Measurements from ENCODE around the gene SOBP.

Gene SOBP

DNA sequence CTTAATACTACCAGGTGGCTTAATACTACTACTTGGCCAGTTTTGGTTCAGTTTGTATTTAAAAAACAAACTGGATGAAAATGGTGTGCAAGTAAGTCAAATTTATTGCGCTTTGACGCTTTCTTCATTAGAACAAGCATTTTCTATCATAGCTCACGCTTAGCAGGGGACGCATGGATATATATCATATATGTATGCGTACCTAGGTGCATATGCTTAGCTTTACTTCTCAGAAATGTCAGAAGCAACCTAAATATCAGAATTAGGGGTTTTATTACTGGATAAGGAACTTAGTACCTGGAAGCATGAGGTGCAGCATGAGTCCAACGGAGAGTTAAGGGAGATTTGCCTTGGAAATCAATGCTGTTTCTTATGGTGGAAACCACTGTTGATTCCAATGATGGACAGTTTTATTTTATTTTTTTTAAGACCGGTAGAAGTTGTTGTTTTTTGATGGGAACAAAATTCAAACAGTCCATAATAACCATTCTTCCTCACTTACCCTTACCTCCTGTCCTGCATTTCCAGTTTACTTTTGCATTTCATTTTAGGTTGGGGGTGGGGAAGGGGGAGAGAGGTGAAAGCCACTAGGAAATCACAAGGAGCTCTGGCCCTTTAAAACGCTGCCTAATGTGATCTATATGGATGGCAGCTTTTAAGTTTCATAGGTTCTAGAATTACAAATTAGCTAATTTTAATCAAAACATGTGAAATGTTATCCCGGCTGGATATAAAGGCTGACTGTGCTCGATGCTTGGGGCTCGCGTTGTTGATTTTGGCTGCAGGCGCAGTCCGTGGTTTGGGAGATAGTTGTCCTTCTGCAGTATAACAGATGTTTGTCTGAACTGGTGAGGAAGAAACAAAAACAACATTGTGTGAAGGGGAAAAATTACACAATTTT, 2.1 kb downstream of the SOBP start:
- H3K27me3 Mint-ChIP-seq (ENCODE audit: low read depth): peaks cover 22% of the 10 kb centered on the region
- H3K36me3 Mint-ChIP-seq (ENCODE audit: low read depth): no peaks in the 10 kb centered on the region
- no peak overlapping the region for H3K27ac Mint-ChIP-seq
- peaks cover 16% of the 10 kb centered on the region for H3K4me1 Mint-ChIP-seq
- no peaks in the 10 kb centered on the region for H3K9me3 Mint-ChIP-seq
- H3K4me3 Mint-ChIP-seq: no peak overlapping the region
- TF ChIP-seq, protein P1, sequence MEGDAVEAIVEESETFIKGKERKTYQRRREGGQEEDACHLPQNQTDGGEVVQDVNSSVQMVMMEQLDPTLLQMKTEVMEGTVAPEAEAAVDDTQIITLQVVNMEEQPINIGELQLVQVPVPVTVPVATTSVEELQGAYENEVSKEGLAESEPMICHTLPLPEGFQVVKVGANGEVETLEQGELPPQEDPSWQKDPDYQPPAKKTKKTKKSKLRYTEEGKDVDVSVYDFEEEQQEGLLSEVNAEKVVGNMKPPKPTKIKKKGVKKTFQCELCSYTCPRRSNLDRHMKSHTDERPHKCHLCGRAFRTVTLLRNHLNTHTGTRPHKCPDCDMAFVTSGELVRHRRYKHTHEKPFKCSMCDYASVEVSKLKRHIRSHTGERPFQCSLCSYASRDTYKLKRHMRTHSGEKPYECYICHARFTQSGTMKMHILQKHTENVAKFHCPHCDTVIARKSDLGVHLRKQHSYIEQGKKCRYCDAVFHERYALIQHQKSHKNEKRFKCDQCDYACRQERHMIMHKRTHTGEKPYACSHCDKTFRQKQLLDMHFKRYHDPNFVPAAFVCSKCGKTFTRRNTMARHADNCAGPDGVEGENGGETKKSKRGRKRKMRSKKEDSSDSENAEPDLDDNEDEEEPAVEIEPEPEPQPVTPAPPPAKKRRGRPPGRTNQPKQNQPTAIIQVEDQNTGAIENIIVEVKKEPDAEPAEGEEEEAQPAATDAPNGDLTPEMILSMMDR (IDR thresholded peaks at IDR 0.05; ENCODE audit: unreplicated experiment in 3 of 3): no peak

DNA sequence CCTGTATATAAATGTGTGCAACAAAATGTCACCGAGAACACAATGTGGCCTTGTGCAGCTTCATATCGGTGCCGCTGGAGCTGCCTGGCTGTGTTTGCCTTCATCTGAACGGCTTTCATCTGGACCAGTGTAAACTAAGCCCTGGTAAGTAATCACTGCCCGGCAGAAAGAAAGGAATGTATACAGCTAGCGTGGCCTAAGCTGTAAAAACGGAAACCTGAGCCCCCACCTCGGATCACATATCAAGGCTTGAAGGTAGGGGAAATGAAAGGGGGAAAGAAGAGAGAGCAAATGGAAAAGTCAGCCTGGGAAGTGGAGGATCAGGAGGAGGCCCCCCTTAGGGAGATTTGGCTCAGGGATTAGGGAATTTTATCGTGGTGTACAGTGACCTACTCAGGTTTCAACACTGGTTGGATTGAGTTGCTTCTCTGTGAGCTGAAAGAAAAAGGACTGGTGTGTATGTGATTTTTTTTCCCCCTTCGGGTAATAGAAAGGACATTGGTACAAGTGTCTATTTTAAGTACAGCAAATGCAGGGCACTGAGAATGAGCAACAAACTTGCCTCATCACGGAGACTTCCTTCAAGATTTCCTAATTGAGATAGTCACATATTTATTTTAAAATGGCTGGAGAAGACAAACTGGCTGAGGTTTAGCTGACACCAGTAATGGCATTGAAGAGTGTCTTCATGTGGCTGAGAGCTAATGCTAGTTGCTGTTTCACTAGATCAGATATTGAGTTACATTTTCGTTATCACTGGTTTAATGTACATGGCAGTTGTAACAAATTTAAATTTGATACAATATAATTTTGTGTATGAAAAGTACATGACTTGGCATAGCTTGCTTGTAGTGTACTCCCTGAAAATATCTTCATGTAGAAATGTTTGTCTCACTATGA, 3.5 kb downstream of the SOBP start:
- H3K27me3 Mint-ChIP-seq (ENCODE audit: low read depth): peaks cover 8% of the 10 kb centered on the region
- H3K9me3 Mint-ChIP-seq: no peaks in the 10 kb centered on the region
- H3K4me3 Mint-ChIP-seq: no peak overlapping the region

DNA sequence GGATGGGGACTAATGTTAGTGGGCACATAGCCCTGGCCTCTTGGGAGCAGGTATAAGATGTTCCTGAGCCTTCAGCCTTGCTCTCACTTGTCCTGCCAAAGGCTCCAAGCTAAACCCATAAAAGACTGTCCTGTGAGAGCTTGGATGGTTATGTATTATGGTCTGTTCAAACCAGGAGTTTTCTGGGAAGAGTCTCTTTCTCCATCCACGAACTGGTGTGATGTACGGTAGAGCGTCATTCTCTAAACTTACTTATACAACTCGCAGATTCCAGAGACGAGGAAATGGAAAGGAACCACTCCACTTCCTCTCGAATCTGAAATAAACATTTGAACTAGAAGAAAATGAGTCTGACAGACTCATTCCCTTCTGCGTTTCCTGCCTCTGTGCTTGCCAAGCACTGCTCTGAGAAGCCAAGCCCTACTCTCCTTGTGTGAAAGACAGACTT, 5.3 kb downstream of the SOBP start:
- Mint-ChIP-seq H3K4me1 (peaks cover 10% of the 10 kb centered on the region), H3K27me3 (ENCODE audit: low read depth) (no peaks in the 10 kb centered on the region), H3K27ac (peak overlapping the region in 2 of 3 experiments; percentile 48 to 82), H3K36me3 (ENCODE audit: low read depth) (no peaks in the 10 kb centered on the region), H3K4me3 (peak overlapping the region in 2 of 3 experiments; percentile 59 to 68), H3K9me3 (no peaks in the 10 kb centered on the region)
- TF ChIP-seq, protein P1 (IDR thresholded peaks at IDR 0.05; ENCODE audit: unreplicated experiment in 3 of 3): no peak

More for the DNA sequence above, 3.5 kb downstream of the SOBP start:
- no peaks in the 10 kb centered on the region for H3K36me3 Mint-ChIP-seq (ENCODE audit: low read depth)
- peaks cover 5% of the 10 kb centered on the region for H3K4me1 Mint-ChIP-seq
- no peak overlapping the region for H3K27ac Mint-ChIP-seq
- TF ChIP-seq, protein P1 (IDR thresholded peaks at IDR 0.05; ENCODE audit: unreplicated experiment in 3 of 3): no peak

DNA sequence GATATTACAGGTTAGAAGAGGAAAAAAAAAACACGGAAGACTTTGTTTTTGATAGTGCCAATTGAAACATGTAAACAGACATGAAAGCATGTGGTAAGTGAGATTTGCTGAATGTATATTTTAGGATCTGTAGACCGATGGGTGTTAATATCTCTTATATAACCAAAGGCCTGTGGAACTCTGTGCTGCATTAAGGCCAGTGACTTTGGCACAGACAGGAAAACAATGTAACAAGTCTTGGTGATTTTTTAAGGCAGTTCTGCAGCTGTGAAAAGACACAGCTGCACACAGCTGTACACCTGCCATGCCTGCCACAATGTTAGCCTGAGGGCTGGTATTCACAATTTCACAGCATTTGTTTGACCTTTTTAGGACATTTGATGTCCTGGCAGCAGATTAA, 6.1 kb downstream of the SOBP start:
- no peak overlapping the region for H3K4me3 Mint-ChIP-seq
- peaks cover 10% of the 10 kb centered on the region for H3K4me1 Mint-ChIP-seq
- H3K27ac Mint-ChIP-seq: peak overlapping the region in 2 of 3 experiments; percentile 48 to 82
- no peaks in the 10 kb centered on the region for H3K36me3 Mint-ChIP-seq (ENCODE audit: low read depth)
- no peaks in the 10 kb centered on the region for H3K9me3 Mint-ChIP-seq
- H3K27me3 Mint-ChIP-seq (ENCODE audit: low read depth): no peaks in the 10 kb centered on the region
- TF ChIP-seq, protein P1 (IDR thresholded peaks at IDR 0.05; ENCODE audit: unreplicated experiment in 3 of 3): no peak

DNA sequence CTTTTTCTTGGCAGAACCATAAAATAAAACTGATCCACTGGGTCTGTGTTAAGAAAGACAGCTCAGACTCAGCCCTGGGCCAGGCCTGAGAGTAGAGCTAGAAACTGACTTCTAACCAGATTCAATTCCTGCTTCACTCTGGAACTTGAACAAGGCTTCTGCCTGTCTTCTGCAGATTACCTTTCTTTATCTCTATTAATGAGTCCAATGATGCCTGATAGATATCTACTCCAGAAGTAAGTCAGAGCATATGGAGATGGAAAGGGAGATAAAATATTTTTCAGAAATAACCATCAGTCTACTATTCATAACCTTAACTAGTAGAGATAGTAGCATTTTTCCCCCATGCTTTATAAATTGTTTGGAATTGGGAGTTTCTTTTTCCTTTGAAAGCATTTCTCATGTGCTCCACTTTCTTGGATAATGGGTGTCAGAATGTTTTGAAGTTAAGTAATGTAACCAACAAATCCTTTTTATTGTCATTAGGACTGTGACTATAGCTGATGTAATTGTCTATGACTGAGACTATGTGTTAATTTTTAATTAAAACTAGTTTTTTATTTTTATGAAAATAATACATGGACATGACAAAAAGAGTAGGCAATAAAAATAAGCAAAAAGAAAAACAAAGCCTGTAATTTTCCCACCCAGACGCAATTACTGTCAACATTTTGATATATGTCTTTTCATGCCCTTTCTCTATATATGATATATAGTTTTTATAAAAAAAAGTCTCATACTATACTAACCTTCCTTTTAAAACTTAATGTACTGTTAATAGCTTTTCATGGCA, 7.2 kb downstream of the SOBP start:
- peaks cover 14% of the 10 kb centered on the region for H3K4me1 Mint-ChIP-seq
- H3K36me3 Mint-ChIP-seq (ENCODE audit: low read depth): no peaks in the 10 kb centered on the region
- TF ChIP-seq, protein P1 (IDR thresholded peaks at IDR 0.05; ENCODE audit: unreplicated experiment in 3 of 3): no peak
- H3K4me3 Mint-ChIP-seq: no peak overlapping the region
- H3K27ac Mint-ChIP-seq: no peak overlapping the region
- H3K27me3 Mint-ChIP-seq (ENCODE audit: low read depth): no peaks in the 10 kb centered on the region
- no peaks in the 10 kb centered on the region for H3K9me3 Mint-ChIP-seq

Measured in nephron (organoid).